AG10803 (cell line): ENCODE results near the gene EMC7.

Experiments used
- DNase-seq: peaks from one replicate; pipeline ENCODE4 v3.0.0; 2010; ENCODE audit warnings: low read depth
- H3K4me3 ChIP-seq: 2 replicates; pipeline ENCODE4 v1.5.1; 2011; ENCODE audit warnings: mild to moderate bottlenecking, low read length, control low read depth
- TF ChIP-seq, protein P1 (sequence below): conservative IDR thresholded peaks from 2 replicates; pipeline ENCODE4 v1.5.1; 2011; ENCODE audit warnings: mild to moderate bottlenecking, low read length, control low read depth, inconsistent platforms

Gene EMC7

DNA sequence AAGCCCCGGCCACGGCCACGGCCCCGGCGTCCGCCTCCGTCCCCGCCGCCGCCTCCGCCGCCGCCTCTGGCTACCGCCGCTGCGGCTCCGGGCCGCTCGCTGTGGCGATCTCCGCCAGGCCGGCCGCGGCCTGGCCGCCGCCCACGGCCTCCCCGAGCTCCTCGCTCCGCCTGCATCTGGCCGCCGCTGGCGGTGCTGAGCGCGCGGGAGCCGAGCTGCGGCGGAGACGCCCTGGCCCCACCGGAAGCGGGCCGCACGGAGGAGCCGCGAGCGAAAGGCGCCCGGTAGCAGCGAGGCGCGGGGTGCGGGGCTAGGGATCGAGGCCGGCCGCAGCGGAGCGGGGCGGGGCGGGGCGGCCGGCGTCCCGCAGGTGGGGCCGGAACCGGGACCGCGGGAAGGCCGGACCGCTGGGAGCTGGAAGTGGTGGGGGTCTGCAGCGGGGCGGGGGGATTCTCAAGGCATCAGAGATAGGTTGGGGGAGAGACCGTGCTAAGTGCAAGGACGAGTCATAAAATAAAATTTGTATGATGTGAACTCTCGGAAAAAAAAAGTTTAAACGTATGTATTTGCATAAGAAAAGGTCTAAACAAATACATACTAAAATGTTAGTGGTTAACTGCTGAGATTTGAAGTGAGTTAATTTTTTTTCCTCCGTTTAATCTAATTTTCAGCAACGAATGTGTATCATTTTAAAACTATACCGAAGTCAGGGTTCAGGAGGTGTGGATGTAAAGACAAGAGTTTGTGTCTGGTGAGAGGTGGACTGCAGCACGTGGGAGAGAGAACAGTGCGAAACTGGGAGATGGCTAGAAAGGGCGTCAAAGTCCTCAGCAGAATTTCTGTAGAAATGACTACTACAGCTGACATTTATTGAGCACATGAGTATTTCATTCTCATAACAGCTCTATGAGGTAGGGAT lies 62.5 kb downstream of the EMC7 start, which contains the start of gene AVEN:
Gene AVEN, minus strand, starts transcription at position 334 of the 919 bp plus-strand sequence. Its CDS starts 158 bp downstream, at position 176.
- peak within 1 kb of the TSS; percentile 95 for H3K4me3 ChIP-seq
- TF ChIP-seq, protein P1, sequence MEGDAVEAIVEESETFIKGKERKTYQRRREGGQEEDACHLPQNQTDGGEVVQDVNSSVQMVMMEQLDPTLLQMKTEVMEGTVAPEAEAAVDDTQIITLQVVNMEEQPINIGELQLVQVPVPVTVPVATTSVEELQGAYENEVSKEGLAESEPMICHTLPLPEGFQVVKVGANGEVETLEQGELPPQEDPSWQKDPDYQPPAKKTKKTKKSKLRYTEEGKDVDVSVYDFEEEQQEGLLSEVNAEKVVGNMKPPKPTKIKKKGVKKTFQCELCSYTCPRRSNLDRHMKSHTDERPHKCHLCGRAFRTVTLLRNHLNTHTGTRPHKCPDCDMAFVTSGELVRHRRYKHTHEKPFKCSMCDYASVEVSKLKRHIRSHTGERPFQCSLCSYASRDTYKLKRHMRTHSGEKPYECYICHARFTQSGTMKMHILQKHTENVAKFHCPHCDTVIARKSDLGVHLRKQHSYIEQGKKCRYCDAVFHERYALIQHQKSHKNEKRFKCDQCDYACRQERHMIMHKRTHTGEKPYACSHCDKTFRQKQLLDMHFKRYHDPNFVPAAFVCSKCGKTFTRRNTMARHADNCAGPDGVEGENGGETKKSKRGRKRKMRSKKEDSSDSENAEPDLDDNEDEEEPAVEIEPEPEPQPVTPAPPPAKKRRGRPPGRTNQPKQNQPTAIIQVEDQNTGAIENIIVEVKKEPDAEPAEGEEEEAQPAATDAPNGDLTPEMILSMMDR: no peak
- DNase-seq: peak; percentile 62

DNA sequence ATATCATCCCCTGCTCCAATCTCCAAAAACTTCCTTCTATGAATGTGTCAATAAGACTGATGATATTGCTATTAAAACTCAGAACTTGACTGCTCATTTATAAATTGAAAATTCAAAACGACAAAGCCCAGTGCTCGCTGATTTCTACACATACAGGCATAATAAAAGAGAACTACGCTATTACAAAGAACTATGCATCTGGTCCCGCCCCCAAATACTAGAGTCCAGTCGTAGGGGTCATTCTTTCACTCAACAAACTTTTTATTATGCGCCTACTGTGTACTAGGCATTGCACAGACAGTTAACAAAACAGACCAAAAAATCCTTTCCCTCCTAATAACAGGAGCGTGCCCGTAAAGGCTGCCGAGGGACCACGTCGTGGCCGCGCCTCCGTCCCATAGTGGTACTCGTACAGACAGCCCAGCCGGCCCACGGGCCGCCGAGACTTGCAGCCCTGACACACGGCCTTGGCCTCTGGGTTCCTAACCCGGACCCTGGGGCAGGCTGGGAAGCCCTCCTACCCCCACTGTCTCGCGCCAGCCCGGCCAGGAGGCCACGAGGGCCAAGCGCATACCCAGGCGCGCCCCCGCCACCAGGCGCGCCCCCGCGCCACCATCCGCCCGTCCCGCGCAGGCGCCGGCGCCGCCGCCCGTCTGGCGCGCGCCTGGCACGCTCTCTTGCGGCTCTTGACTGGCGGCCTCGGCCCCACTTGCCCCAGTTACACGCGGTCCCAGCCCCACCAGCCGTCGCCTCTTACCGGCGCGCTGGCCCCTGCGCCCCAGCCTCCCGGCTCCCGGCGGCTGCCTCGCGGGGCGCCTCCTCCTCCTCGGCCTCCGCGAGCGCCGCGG lies 63.4 kb downstream of the EMC7 start:
- peak; percentile 76 for DNase-seq
- H3K4me3 ChIP-seq: peak overlapping the region; percentile 95
- TF ChIP-seq, protein P1: no peak
